Activated T-cell treated with anti-CD3 and anti-CD28 coated beads, Interleukin-2, amount 50 U/mL, for 48 hours (primary cell): ENCODE results near the gene FHAD1.
"Not testable (repeated sequence)": the region's sequence is repeated elsewhere in the genome, so short reads cannot be mapped to it uniquely, and the experiment has no call there.

Source experiments
- DNase-seq, 2 experiments: peaks; one replicate each; pipeline ENCODE4 v3.0.0-alpha.2; 2020

FHAD1 gene

DNA sequence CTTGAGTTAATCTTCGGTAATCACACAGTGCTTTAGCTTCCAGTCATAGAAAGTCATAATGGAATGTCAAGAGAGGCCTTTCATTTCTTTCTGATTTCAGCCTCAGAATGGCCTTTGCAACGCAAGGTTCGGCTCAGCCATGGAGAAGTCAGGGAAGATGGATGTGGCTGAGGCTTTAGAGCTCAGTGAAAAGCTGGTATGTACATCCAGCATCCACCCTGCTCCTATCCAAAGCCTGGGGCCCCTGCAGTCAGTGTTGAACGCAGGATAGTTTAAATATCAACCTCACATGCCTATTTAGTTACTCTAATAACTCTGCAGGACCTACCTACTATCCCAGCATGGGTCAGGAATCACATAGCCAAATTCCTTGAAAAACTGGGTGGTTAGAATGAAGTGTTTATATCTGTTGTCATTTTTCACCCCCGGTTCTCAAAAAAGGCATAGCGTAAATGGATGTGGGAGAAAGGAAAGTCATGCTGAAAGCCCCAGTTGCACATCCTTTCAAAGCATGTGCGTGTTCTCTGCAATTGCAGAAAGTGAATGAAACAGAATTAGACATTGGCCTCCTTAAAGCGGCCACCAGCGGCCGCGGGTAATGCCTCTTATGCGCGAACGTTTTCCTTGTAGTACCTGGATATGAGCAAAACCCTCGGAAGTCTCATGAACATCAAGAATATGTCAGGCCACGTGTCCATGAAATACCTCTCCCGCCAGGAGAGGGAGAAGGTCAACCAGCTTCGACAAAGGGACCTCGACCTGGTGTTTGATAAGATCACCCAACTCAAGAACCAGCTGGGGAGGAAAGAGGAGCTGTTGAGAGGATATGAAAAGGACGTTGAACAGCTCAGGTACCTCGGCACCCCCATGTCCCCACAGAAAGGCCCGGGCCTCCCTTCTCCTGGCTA lies 133.8 kb downstream of the FHAD1 start:
- DNase-seq = no peak

DNA sequence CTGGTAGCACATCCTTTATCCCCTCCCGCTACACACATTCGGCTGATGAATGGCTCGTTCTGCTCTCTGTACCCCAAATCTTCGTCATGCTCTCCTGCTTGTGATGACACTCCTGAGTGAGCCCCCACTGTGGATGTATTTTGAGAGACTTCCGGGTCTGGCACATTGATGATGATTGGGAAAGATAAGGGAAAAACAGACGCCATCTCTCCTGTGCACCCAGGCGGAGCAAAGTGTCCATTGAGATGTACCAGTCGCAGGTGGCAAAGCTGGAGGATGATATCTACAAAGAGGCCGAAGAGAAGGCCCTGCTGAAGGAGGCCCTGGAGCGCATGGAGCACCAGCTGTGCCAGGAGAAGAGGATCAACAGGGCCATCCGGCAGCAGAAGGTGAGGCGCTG lies 134.8 kb downstream of the FHAD1 start:
- DNase-seq = no peak

DNA sequence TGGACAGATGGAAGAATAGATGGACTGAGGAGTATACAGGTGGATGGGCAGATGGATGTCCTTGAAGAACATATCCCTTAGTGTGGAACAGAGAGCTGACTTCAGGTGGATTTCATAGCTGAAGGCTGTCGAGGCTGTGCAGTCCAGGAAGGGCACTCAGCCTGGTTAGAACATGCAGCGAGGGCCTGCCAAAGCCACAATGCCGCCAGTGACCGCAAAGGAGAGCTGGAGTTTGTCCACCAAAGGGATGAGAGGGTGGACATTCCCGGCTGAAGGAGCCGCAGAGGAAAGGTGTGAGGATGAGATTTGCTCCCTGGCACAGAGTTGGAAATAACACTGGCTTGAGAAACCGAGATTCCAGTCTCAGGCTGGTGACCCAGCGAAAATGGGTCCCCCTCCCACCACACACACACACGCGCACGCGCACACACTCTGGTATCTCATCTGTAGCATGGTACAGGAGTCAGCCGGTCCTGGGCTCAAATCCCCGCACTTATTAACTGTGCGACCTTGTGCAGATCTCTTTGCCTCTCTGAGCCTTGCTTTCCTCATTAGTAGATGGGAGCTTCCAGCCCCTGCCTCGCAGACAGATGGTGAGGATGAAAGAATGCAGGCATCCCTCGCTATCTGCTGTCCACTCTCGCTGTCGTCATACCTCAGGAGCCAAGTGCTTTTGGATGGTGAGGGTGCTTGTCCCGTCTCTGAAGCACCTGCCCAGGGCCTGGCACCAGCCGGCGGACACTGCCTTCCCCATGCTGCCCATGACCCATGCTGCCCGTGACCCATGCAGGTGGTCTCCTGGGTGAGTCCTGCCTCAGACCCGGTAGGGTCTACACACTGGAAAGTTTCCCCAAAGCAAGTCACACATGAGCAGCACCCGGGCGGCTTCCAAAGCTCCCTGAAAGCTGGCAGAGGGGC lies 135.8 kb downstream of the FHAD1 start:
- no peak for DNase-seq

DNA sequence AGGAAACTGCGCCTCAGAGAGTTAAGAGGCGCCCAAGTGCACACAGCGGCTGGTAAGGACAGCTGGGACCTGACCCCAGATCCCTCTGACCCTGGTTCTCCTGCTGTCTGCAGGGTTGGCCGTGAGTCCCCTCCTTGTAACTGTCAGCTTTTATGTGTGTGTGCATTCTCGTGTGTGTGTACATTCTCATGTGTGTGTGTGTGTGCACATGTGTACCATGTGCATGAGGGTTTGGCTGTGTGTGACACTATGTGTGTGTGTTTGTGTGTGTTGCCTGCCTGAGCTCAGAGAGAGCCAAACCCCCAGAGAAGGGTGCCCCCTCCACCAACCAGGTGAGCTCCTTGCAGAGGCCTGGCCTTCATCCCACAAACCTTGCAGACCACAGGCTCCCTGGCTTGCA lies 136.8 kb downstream of the FHAD1 start:
- no peak for DNase-seq

DNA sequence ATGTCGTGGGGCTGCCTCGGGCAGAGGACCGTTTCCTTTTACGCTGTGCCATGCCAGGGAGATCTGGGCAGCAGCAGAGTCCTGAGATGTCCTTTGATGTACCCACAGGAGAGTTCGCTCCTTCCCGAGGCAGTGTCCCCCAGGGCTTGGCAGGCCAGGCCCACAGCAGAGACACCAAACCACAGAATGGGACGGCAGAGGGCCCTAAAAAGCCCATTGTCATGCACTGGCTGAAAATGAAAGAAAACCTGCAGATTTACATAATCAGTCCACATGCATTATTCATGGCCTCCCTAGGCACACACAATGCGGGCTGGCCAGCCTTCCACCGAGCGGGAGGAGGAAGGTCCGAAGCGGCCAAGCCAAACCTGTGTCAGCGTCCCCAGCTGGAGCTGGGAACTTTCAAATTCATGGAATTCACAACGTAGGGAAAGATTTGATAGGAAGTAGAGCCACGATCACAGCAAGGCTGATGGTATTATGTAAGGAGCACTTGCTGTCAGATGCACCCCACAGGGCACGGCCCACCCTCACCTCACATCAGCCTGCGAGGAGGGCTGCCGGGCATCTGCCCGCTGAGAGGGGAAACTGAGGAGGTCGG lies 137.4 kb downstream of the FHAD1 start:
- no peak for DNase-seq

DNA sequence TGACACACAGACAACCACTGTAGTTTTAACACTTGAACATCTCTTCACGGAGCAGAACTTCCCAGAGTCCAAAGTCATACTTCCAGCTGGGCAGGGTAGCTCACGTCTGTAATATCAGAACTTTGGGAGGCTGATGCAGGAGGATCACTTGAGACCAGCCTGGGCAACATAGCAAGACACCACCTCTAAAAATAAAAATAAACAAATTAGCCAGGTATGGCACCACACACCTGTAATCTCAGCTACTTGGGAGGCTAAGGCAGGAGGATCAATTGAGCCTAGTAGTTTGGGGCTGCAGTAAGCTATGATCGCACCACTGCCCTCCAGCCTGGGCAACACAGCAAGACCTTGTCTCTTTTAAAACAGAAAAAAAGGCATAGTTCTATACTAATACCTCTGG lies 138.4 kb downstream of the FHAD1 start:
- no peak for DNase-seq

DNA sequence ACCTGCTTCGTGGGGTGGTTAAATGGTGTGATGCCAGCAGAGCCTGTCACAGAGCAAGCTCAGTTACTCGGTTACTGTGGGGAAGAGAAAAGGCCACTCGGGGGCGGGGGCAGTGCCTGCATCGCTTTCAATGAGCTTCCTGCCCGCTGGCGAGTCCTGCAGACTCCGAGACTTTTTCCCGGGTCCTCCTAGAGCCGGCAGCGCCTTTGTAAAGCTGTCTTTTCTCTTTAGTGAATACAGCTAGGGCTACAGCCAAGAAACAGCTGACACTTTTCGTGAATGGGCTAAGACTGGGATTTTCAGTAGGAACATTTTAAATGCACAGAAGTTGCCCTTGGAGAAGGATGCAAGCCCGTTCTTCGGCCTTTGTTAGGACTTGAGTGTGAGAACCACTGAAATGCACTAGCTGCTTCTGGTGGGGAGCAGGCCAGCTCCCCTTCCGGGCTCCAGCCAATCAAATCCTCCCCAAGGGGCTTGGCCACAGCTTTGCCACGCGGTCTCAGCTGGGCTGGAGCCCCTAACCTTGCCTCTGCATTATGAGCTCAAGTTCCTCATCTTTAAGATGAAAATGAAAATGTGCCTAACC lies 139.2 kb downstream of the FHAD1 start:
- peak in 1 of 2 experiments; percentile 29 for DNase-seq

DNA sequence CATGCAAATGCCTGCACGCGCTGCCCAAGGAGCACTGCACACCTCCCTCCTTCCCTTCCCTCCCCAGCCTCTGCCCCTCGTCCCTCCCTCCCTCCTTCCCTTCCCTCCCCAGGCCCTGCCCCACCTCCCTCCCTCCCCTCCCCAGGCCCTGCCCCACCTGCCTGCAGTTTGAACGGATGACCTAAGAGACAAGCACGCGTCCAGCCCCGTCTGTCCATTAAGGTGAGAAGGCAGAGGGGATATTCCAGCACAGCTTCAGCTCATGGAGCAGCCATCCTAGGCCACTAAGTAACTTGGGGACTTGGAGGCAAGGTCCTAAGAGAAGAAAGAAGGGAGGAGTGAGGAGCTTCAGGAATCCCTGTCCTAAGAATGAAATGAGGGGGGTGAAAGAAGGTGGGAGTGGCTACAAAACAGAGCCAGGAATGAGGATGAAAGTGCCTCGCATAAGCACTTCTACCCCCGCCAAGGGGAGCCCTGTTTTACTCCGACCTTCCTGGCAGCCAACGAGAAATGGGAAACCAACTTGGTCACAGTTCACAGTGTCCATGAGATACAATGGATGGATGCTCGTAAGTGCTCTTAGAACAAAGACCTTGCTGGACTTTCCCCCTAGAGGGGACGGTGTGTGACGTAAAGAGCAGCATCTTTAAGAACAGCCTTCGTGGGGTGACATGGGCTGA lies 141.3 kb downstream of the FHAD1 start:
- no peak for DNase-seq

DNA sequence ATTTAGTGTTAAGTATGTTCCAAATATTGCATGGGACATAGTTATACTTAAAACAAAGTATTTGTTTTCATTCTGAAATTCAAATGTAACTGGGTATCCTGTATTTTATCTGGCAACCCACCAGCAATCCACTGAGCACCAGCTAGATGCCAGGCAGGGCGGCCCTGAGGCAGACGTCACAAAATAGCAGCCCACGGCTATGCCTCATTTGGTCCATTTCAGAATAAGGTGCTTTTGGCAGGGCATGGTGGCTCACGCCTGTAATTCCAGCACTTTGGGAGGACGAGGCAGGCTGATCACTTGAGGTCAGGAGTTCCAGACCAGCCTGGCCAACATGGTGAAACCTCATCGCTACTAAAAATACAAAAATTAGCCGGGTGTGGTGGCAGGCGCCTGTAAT lies 142.8 kb downstream of the FHAD1 start:
- not testable (repeated sequence) for DNase-seq

DNA sequence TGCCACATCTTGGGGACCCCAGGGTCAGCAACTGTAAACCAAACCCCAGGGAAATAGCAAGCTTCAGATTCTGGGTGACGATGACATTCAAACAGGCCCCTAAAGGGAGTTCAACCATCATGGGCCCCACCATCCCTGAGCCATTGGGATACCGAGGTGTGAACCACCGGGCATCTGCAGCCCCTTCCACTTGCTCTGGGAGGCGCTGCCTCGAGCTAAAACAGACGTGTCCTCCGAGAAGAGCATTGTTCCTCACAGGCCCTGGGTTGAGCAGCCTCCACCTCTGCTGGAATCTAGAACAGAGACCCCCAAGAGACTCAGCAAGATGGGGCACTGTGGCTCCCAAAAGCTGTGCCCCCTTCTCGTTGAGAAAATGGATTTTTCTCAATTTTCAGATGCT lies 143.6 kb downstream of the FHAD1 start:
- DNase-seq = no peak

DNA sequence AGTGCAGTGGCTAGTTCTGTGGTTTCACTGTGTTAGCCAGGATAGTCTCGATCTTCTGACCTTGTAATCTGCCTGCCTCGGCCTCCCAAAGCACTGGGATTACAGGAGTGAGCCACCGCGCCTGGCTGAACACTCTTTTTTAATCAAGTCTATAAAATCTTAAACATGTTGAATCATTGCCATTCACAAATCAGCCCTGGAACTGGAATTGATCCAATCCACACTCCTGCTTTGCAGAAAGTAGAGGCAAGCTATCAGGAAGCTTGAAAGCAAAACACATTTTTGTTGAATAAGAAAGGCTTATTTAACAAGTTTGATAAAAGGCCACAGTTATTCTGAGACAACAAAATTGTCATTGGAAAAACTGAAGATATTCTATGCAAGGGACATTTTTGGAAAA lies 144.3 kb downstream of the FHAD1 start:
- no peak for DNase-seq

DNA sequence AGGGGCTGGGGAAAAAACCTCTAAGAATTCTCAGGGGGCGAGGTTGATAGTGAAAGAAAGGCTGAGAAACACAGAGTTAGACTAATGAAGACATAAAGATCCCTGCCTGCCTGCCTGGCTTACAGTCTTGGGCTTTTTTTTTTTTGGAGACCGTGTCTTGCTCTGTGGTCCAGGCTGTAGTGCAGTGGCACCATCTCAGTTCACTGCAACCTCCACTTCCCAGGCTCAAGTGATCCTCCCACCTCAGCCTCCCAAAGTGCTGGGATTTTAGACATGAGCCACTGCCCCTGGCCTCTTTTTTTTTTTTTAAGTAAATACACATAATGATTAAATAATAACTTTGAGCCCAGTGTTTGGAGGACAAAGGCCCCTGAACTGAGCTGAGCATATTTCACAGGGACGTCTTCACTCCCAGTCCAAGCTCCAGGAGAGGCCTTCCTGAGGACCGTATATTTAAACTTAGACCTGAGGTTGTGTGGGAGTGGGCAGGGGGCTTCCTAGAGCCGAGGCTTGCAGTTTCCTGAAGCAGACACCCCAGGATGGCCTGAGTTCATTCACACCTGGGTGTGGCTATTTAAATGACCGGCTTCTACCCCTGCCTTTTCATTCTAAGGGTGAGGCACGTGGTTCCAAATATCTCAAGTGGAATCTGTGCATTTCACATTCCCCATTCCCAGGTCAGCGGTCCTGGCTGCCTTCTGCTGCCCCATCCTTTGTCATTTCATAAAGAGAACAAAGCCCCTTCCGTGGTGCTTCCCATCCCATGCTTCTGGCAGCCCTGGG lies 146.6 kb downstream of the FHAD1 start:
- DNase-seq = no peak

DNA sequence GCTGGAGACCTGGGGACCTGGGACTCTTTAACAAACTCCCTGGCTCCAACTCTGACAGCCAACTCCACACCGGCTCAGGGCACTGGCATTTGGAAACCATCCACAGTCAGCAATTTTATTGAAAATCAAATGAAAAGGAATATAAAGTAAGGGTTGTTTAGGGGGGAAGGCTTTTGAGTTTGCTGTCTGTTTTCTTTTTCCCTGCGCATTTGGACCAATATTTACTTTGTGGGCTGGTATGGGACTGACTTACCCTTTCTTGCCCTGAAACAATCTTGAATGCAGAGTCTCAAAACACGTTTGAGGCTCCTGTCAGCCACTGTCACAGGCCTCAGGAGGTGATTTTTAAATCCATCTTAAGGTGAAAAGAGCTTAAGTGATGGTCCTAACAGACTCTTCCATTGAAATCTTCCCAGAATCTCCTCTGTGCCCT lies 147.3 kb downstream of the FHAD1 start:
- no peak for DNase-seq

DNA sequence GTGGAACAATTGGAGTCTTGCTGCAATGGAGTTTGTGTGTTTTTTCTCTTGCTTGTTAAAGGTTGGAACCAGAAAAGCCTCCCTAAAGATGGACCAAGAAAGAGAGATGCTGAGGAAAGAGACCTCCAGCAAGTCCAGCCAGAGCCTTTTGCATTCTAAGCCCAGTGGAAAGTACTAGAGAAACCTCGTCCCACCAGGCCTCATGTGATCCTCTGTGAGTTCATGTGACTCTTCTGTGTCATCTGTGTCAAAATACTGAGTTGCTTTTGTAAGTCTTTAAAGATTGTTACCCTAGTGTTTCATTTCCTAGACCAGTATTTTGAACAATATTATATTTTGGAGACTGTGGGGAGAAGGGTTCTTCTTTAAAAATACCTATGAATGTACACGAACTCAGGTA lies 150.2 kb downstream of the FHAD1 start:
- no peak for DNase-seq

DNA sequence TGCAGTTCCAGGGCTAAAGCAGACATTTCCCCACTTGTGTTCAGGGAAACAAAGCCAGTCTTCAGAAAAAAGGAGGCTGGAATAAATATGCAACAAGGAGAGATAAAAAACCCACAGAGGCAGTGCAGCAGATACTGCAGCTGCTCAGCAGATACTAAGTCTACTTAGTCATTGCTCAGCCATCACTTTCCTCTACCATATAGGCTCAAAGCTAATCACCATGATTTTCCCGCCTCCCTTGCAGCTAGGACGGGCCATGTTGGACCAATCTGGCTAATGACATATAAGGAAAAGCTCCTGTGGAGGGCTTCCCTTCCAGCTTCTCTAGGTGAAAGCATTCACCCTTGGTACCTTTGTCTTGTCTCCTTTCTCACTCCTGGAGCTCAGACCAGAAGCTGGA lies 152.7 kb downstream of the FHAD1 start:
- DNase-seq = no peak

DNA sequence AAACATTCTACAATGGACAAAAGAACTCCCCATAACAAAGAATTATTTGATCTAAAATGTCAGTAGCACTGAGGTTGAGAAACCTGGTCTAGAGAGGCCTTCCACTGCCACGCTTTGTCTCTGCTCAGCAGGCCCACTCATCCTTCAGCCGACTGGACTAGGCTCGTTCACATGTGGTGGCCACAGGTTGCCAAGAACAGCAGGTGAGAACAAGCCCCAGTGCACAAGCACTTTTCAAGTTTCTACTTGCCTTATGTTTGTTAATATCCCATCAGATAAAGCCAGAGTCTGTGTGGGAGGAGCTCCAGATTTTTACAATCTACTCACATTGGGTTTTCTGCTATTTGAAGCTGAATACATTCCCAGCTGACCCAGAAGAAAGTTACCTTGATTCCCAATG lies 153.6 kb downstream of the FHAD1 start:
- no peak for DNase-seq

DNA sequence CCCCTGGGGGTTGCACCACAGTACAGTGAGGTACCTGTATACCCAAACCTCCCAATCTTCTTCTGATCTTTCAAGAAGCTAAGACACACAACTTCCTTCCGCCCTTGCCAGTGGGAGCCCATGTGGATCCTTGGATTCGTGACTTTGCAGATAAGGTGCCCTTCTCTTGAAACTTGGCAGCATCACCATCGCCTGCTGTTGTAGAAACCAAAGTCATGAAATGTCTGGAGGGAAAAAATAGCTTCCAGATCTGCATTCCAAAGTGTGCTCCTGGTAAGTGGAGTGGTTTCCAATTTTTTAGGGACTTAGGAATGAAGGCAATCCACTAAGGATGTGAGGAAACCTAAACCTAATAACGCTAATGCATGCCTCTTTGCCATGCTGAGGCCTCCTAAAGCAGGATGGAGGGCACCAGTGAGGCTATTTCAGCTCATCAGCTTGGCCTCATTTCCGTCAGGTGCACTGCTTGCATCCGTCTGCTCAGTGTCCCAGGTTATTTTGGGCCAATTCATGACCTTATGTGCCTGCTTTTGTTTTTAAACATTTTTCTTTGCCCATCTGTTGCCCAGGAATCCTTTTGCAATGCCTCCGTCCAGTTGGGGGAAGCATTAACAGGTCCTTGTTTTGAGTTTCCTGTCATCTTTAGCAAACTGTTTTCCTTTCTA lies 154.5 kb downstream of the FHAD1 start:
- DNase-seq = no peak

DNA sequence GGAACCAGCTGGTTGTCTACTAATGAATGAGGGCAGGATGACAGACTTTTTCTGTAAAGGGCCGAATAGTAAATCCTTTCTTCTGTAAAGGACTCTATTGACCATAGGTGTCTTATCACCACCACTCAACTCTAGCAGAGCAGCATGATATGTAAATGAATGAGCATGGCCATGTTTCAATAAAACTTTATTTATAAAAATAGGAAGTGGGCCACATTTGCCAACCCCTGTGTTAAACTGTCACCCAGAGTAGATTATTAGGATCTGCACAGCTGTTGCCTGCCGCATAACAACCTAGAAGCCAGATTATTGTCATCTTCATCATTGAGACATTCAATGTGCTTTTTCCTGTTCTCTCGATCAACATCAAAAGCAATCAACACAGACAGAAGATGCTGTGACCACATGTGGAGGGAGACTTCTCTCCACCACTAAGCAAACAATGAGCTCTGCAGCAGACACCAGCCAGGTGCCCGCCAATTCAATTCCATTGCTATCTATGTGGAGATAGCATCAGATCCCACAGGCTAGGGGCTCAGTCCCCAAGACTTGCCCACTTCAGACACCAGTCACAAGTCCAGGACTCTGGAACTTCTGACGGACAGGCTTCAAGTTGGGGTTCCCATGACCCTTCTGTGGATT lies 155.9 kb downstream of the FHAD1 start:
- no peak for DNase-seq

DNA sequence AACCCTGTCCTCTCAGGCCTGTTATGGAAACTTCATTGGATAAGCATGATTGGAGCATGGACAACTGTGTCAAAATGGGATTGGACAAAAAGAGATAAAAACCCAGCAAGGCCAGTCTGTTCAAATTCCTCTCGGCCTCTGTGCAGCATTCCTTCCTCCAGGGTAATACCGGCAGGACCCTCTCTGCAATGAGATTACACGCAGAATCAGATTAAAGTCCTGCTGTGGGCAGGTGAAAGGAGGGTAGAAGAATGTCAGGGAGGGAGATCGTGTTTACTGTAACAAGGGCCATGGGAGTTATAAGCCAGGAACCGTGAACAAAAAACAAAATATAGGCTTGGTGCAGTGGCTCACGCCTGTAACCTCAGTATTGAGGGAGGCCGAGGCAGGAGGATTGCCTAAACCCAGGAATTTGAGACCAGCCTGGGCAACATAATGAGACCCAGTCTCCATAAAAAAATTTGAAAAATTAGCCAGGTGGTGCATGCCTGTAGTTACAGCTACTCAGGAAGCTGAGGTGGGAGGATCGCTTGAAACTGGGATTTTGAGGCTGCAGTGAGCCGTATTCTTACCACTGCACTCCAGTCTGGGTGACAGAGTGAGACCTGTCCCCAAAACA lies 157.0 kb downstream of the FHAD1 start:
- DNase-seq = no peak
